HL-60 (cell line): Measurements from ENCODE around the gene ADCYAP1R1.

Experiments
- POLR2AphosphoS5 ChIP-seq: IDR thresholded peaks from 2 replicates; pipeline ENCODE4 v1.6.1; 2012; ENCODE audit warnings: low read depth
- TF ChIP-seq, protein P1 (sequence below): IDR thresholded peaks from 2 replicates; pipeline ENCODE4 v1.6.1; 2012; ENCODE audit warnings: low read depth; ENCODE audit not compliant: insufficient replicate concordance

DNA sequence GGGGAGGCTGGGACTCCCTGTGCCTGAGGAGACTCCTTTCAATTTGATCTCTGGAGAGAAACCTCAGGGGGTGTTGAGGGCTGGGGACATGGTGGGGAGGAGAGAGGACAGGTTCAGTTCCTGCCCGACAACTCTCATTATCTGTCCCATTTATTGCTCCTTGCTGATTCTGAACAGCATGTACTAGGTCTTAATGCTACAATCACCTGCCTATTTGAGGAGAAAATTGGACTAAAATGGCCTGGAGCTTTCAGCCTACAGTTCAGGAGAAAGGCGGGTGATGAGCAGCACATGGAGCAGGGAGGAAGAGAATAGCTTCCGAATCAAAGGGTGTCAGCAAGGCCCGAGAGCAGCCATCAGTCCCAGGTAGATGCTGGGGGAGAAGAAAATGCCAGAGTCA, 30.0 kb upstream of the ADCYAP1R1 start:
- TF ChIP-seq, protein P1, sequence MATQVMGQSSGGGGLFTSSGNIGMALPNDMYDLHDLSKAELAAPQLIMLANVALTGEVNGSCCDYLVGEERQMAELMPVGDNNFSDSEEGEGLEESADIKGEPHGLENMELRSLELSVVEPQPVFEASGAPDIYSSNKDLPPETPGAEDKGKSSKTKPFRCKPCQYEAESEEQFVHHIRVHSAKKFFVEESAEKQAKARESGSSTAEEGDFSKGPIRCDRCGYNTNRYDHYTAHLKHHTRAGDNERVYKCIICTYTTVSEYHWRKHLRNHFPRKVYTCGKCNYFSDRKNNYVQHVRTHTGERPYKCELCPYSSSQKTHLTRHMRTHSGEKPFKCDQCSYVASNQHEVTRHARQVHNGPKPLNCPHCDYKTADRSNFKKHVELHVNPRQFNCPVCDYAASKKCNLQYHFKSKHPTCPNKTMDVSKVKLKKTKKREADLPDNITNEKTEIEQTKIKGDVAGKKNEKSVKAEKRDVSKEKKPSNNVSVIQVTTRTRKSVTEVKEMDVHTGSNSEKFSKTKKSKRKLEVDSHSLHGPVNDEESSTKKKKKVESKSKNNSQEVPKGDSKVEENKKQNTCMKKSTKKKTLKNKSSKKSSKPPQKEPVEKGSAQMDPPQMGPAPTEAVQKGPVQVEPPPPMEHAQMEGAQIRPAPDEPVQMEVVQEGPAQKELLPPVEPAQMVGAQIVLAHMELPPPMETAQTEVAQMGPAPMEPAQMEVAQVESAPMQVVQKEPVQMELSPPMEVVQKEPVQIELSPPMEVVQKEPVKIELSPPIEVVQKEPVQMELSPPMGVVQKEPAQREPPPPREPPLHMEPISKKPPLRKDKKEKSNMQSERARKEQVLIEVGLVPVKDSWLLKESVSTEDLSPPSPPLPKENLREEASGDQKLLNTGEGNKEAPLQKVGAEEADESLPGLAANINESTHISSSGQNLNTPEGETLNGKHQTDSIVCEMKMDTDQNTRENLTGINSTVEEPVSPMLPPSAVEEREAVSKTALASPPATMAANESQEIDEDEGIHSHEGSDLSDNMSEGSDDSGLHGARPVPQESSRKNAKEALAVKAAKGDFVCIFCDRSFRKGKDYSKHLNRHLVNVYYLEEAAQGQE = no peak
- no peak for TF ChIP-seq POLR2AphosphoS5
